ENCODE data around the gene NKAP. TPM values are rescaled to one million over a fixed set of nuclear protein-coding genes. Genes with fewer than 3 reads are reported as not detected.
A peak's percentile ranks its signal among the peaks of the same experiment; 100 is the strongest.
"Not testable (repeated sequence)": the region's sequence is repeated elsewhere in the genome, so short reads cannot be mapped to it uniquely, and the experiment has no call there.

Gene NKAP
- total RNA-seq, 1 experiment from 2014 or later, result 4.2 TPM

- Histone ChIP-seq H3K9me2 (replicated peaks; ENCODE audit: insufficient read depth, low read length) (no peaks in the 10 kb centered on the region), H3K4me1 (ENCODE audit: low read length) (no peaks in the 10 kb centered on the region), H3K79me2 (ENCODE audit: low read length) (no peaks in the 10 kb centered on the region), H4K20me1 (ENCODE audit: insufficient read depth, low read depth, low read length) (no peaks in the 10 kb centered on the region), H3K9ac (ENCODE audit: low read length) (no peak overlapping the region), H3K4me2 (ENCODE audit: low read depth, low read length, poor library complexity, severe bottlenecking) (no peak overlapping the region), H3K36me3 (ENCODE audit: insufficient read depth, low read length) (no peaks in the 10 kb centered on the region), H3K9me3 (ENCODE audit: low read length) (no peaks in the 10 kb centered on the region), H3K4me3 (ENCODE audit: low read length) (no peak overlapping the region), H2AFZ (ENCODE audit: low read length) (no peak overlapping the region), H3K27ac (ENCODE audit: low read length) (no peak overlapping the region), H3K27me3 (ENCODE audit: low read length) (no peaks in the 10 kb centered on the region)
- DNase-seq, result peak; percentile 79
Observed at GRCh38 chrX:119981286-119982070, 37.9 kb upstream of the NKAP start.

GRCh38 chrX:119977172-119977571 is 33.6 kb upstream of the NKAP start:
- H3K4me1 ChIP-seq (ENCODE audit: low read length); H3K36me3 ChIP-seq (ENCODE audit: insufficient read depth, low read length); H3K9ac ChIP-seq (ENCODE audit: low read length); H4K20me1 ChIP-seq (ENCODE audit: insufficient read depth, low read depth, low read length); H3K4me3 ChIP-seq (ENCODE audit: low read length); H3K9me2 ChIP-seq (replicated peaks; ENCODE audit: insufficient read depth, low read length); H3K27ac ChIP-seq (ENCODE audit: low read length); H3K9me3 ChIP-seq (ENCODE audit: low read length); DNase-seq; H3K27me3 ChIP-seq (ENCODE audit: low read length); H3K4me2 ChIP-seq (ENCODE audit: low read depth, low read length, poor library complexity, severe bottlenecking); H2AFZ ChIP-seq (ENCODE audit: low read length); H3K79me2 ChIP-seq (ENCODE audit: low read length): not testable (repeated sequence)

GRCh38 chrX:119971184-119971583 is 27.6 kb upstream of the NKAP start:
- Histone ChIP-seq H4K20me1 (ENCODE audit: insufficient read depth, low read depth, low read length) (no peaks in the 10 kb centered on the region), H3K36me3 (ENCODE audit: insufficient read depth, low read length) (no peaks in the 10 kb centered on the region), H3K9me3 (ENCODE audit: low read length) (no peaks in the 10 kb centered on the region), H3K79me2 (ENCODE audit: low read length) (no peaks in the 10 kb centered on the region), H3K4me2 (ENCODE audit: low read depth, low read length, poor library complexity, severe bottlenecking) (no peak overlapping the region), H3K4me3 (ENCODE audit: low read length) (no peak overlapping the region), H3K27me3 (ENCODE audit: low read length) (no peaks in the 10 kb centered on the region), H3K27ac (ENCODE audit: low read length) (no peak overlapping the region), H3K4me1 (ENCODE audit: low read length) (no peaks in the 10 kb centered on the region), H3K9ac (ENCODE audit: low read length) (no peak overlapping the region), H2AFZ (ENCODE audit: low read length) (no peak overlapping the region), H3K9me2 (replicated peaks; ENCODE audit: insufficient read depth, low read length) (no peaks in the 10 kb centered on the region)
- DNase-seq, result peak; percentile 19

GRCh38 chrX:119970574-119970973 is 27.0 kb upstream of the NKAP start:
- no peaks in the 10 kb centered on the region for H3K9me3 ChIP-seq (ENCODE audit: low read length)
- H3K9ac ChIP-seq (ENCODE audit: low read length), result no peak overlapping the region
- H3K4me1 ChIP-seq (ENCODE audit: low read length), result no peaks in the 10 kb centered on the region
- H4K20me1 ChIP-seq (ENCODE audit: insufficient read depth, low read depth, low read length), result no peaks in the 10 kb centered on the region
- H3K27me3 ChIP-seq (ENCODE audit: low read length), result no peaks in the 10 kb centered on the region
- H3K79me2 ChIP-seq (ENCODE audit: low read length), result no peaks in the 10 kb centered on the region
- H3K9me2 ChIP-seq (replicated peaks; ENCODE audit: insufficient read depth, low read length), result no peaks in the 10 kb centered on the region
- no peak overlapping the region for H3K4me3 ChIP-seq (ENCODE audit: low read length)
- H3K27ac ChIP-seq (ENCODE audit: low read length), result no peak overlapping the region
- no peaks in the 10 kb centered on the region for H3K36me3 ChIP-seq (ENCODE audit: insufficient read depth, low read length)
- no peak for DNase-seq
- H2AFZ ChIP-seq (ENCODE audit: low read length), result no peak overlapping the region
- no peak overlapping the region for H3K4me2 ChIP-seq (ENCODE audit: low read depth, low read length, poor library complexity, severe bottlenecking)

GRCh38 chrX:119966837-119967236 is 23.3 kb upstream of the NKAP start:
- not testable (repeated sequence) for H2AFZ ChIP-seq (ENCODE audit: low read length); H4K20me1 ChIP-seq (ENCODE audit: insufficient read depth, low read depth, low read length); H3K4me3 ChIP-seq (ENCODE audit: low read length); H3K79me2 ChIP-seq (ENCODE audit: low read length); H3K4me1 ChIP-seq (ENCODE audit: low read length); H3K9ac ChIP-seq (ENCODE audit: low read length); H3K4me2 ChIP-seq (ENCODE audit: low read depth, low read length, poor library complexity, severe bottlenecking); H3K9me2 ChIP-seq (replicated peaks; ENCODE audit: insufficient read depth, low read length); H3K9me3 ChIP-seq (ENCODE audit: low read length); DNase-seq; H3K27me3 ChIP-seq (ENCODE audit: low read length); H3K36me3 ChIP-seq (ENCODE audit: insufficient read depth, low read length); H3K27ac ChIP-seq (ENCODE audit: low read length)

- H4K20me1 ChIP-seq (ENCODE audit: insufficient read depth, low read depth, low read length), result no peaks in the 10 kb centered on the region
- no peaks in the 10 kb centered on the region for H3K27me3 ChIP-seq (ENCODE audit: low read length)
- no peaks in the 10 kb centered on the region for H3K36me3 ChIP-seq (ENCODE audit: insufficient read depth, low read length)
- no peak overlapping the region for H3K9ac ChIP-seq (ENCODE audit: low read length)
- DNase-seq, result no peak
- no peak overlapping the region for H2AFZ ChIP-seq (ENCODE audit: low read length)
- no peaks in the 10 kb centered on the region for H3K9me2 ChIP-seq (replicated peaks; ENCODE audit: insufficient read depth, low read length)
- no peaks in the 10 kb centered on the region for H3K4me1 ChIP-seq (ENCODE audit: low read length)
- H3K4me3 ChIP-seq (ENCODE audit: low read length), result no peak overlapping the region
- H3K4me2 ChIP-seq (ENCODE audit: low read depth, low read length, poor library complexity, severe bottlenecking), result no peak overlapping the region
- H3K9me3 ChIP-seq (ENCODE audit: low read length), result no peaks in the 10 kb centered on the region
- H3K27ac ChIP-seq (ENCODE audit: low read length), result no peak overlapping the region
- H3K79me2 ChIP-seq (ENCODE audit: low read length), result no peaks in the 10 kb centered on the region
Observed at GRCh38 chrX:119960625-119961024, 17.1 kb upstream of the NKAP start.

GRCh38 chrX:119955807-119956570 is 12.4 kb upstream of the NKAP start:
- H3K4me1 ChIP-seq (ENCODE audit: low read length); H3K9me3 ChIP-seq (ENCODE audit: low read length); H3K9me2 ChIP-seq (replicated peaks; ENCODE audit: insufficient read depth, low read length); H3K9ac ChIP-seq (ENCODE audit: low read length); H3K27ac ChIP-seq (ENCODE audit: low read length); H4K20me1 ChIP-seq (ENCODE audit: insufficient read depth, low read depth, low read length); DNase-seq; H3K4me3 ChIP-seq (ENCODE audit: low read length); H2AFZ ChIP-seq (ENCODE audit: low read length); H3K4me2 ChIP-seq (ENCODE audit: low read depth, low read length, poor library complexity, severe bottlenecking); H3K79me2 ChIP-seq (ENCODE audit: low read length); H3K36me3 ChIP-seq (ENCODE audit: insufficient read depth, low read length); H3K27me3 ChIP-seq (ENCODE audit: low read length): not testable (repeated sequence)

- Histone ChIP-seq H3K36me3 (ENCODE audit: insufficient read depth, low read length) (no peaks in the 10 kb centered on the region), H3K4me2 (ENCODE audit: low read depth, low read length, poor library complexity, severe bottlenecking) (no peak overlapping the region), H3K9me3 (ENCODE audit: low read length) (no peaks in the 10 kb centered on the region), H3K4me3 (ENCODE audit: low read length) (no peak overlapping the region), H3K9me2 (replicated peaks; ENCODE audit: insufficient read depth, low read length) (no peaks in the 10 kb centered on the region), H3K27ac (ENCODE audit: low read length) (no peak overlapping the region), H4K20me1 (ENCODE audit: insufficient read depth, low read depth, low read length) (no peaks in the 10 kb centered on the region), H3K79me2 (ENCODE audit: low read length) (no peaks in the 10 kb centered on the region), H3K4me1 (ENCODE audit: low read length) (no peaks in the 10 kb centered on the region), H3K27me3 (ENCODE audit: low read length) (no peaks in the 10 kb centered on the region), H3K9ac (ENCODE audit: low read length) (no peak overlapping the region), H2AFZ (ENCODE audit: low read length) (no peak overlapping the region)
- DNase-seq, result no peak
Observed at GRCh38 chrX:119954374-119954773, 10.8 kb upstream of the NKAP start.

All from Karpas-422 (cell line).